ENCODE data around the gene UGT2B10. TPM values are rescaled to one million over a fixed set of nuclear protein-coding genes. Genes with fewer than 3 reads are reported as not detected.

UGT2B10 gene
- total and polyA plus RNA-seq, 9 of the 15 experiments (the other 6 are each of a cell fraction or from before 2014, with no cell fraction given): 0.18 TPM; not detected in 8

- no peak overlapping the region for H3K4me3 ChIP-seq
- no peaks in the 10 kb centered on the region; a peak in 1 of 5 replicates for H3K4me1 ChIP-seq (replicated peaks in 1 of 2; ENCODE audit: control insufficient read depth in 2 of 2, insufficient read depth in 2 of 2, low read length in 2 of 2)
- H3K27me3 ChIP-seq (ENCODE audit: control insufficient read depth in 2 of 2, insufficient read depth in 2 of 2, low read length in 2 of 2): no peaks in the 10 kb centered on the region
- POLR2A ChIA-PET: no interaction called here
- in situ Hi-C loops (cut with MboI): no loop called here
- CTCF ChIA-PET (ENCODE audit: low intra/inter-chr PET ratio): no interaction called here
- no peak overlapping the region for H3K9ac ChIP-seq (ENCODE audit: insufficient read depth in 1 of 2, low read depth in 2 of 2, low read length in 2 of 2)
- ATAC-seq: no peak
- H3K79me2 ChIP-seq (ENCODE audit: control insufficient read depth, insufficient read depth, low read length): no peaks in the 10 kb centered on the region
- no peaks in the 10 kb centered on the region for H4K20me1 ChIP-seq (replicated peaks; ENCODE audit: control insufficient read depth, insufficient read depth, low read length)
- no peak overlapping the region for H3K27ac ChIP-seq (ENCODE audit: extremely low read depth, low read depth, low read length)
- no TSS peak for BruUV-seq (replicated peaks)
- DNase-seq (ENCODE audit: extremely low read depth in 1 of 4, low spot score in 3 of 4): no peak
- FAIRE-seq: no peak
- 0% methylated on average over 1 of the region's 1 CpG for WGBS (ENCODE audit: insufficient coverage, low coverage, missing lambda C conversion rate)
- H3K9me1 ChIP-seq (ENCODE audit: control insufficient read depth, insufficient read depth, low read length): no peaks in the 10 kb centered on the region
- TF ChIP-seq MCM7 (IDR thresholded peaks at IDR 0.05) (no peak), RBM39 (optimal IDR thresholded peaks at IDR 0.05; ENCODE audit: low read depth, low read length) (no peak), ZNF224 (CRISPR knock-in tag; IDR thresholded peaks at IDR 0.05) (no peak), PURB (CRISPR knock-in tag; IDR thresholded peaks at IDR 0.05; ENCODE audit: low read depth) (no peak), RB1 (IDR thresholded peaks at IDR 0.05; ENCODE audit: low read depth) (no peak), GABPB1 (CRISPR knock-in tag; IDR thresholded peaks at IDR 0.05) (no peak), PTBP1 (IDR thresholded peaks at IDR 0.05; ENCODE audit: low read depth, low read length) (no peak), NCOA2 (IDR thresholded peaks at IDR 0.05; ENCODE audit: partially characterized antibody in 2 of 2) (no peak), HLTF (IDR thresholded peaks at IDR 0.05) (no peak), ZNF76 (CRISPR knock-in tag; IDR thresholded peaks at IDR 0.05; ENCODE audit: borderline replicate concordance) (no peak), NCOA6 (IDR thresholded peaks at IDR 0.05) (no peak), CBX3 (IDR thresholded peaks at IDR 0.05; ENCODE audit: borderline replicate concordance in 1 of 2, low read length in 2 of 2) (no peak), THAP7 (CRISPR knock-in tag; IDR thresholded peaks at IDR 0.05) (no peak), NUFIP1 (IDR thresholded peaks at IDR 0.05; ENCODE audit: partially characterized antibody) (no peak), ZNF507 (tag; conservative IDR thresholded peaks at IDR 0.05) (no peak), MAFK (IDR thresholded peaks at IDR 0.05; ENCODE audit: low read length) (no peak)
- H2AFZ ChIP-seq (ENCODE audit: low read depth, low read length): no peak overlapping the region
- no peaks in the 10 kb centered on the region for H3K9me3 ChIP-seq (replicated peaks; ENCODE audit: control insufficient read depth, insufficient read depth, low read depth, low read length)
- no peak overlapping the region for H3K4me2 ChIP-seq (ENCODE audit: insufficient read depth, low read length)
- no peaks in the 10 kb centered on the region for H3K36me3 ChIP-seq (ENCODE audit: control insufficient read depth, insufficient read depth, low read length)
- intact Hi-C loops (cut with micrococcal nuclease): no loop called here
Measured at GRCh38 chr4:68797048-68797447, 18.7 kb upstream of the UGT2B10 start.
